AML-193 (cell line): Measurements from ENCODE around the gene ZDHHC5.
A peak's percentile ranks its signal among the peaks of the same experiment; 100 is the strongest.

Experiments
- DNase-seq, 2 experiments: peaks; one replicate each; lab custom pipeline; 2025; lab: John Stamatoyannopoulos, UW

ZDHHC5 gene

DNA sequence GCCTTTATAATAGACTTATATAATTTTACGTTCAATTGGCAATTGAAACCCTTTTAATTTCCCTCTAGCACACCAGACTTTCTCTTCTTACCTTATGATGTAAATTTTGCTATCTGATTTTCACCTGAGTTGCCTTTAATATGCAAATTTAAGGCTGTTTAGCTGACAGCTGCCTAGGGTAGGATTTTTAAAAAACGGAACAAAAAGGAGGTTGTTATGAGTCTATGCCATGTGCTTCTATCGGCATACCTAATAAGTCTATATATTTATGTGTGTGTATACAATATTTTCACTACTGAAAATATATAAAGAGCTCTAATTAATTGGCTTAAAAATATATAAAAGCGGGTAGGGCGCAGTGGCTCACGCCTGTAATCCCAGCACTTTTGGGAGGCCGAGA, 61.6 kb downstream of the ZDHHC5 start:
- no peak for DNase-seq

DNA sequence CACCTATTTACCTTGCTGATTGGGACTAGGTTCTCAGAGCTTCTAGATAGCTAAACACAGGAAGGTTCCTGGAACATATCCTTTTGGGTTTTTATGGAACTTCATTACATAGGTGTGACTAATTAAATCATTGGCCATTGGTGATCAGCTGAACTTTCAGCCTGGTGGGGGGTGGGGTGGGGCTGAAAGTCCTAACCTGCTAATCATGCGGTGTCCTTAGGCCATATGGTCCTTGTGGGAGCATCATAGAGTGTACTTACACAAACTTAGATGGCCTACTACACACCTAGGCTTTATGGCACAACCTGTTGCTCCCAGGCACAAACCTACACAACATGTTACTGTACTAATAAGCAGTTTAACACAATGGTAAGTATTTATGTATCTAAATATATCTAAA, 64.7 kb downstream of the ZDHHC5 start:
- DNase-seq, result no peak

DNA sequence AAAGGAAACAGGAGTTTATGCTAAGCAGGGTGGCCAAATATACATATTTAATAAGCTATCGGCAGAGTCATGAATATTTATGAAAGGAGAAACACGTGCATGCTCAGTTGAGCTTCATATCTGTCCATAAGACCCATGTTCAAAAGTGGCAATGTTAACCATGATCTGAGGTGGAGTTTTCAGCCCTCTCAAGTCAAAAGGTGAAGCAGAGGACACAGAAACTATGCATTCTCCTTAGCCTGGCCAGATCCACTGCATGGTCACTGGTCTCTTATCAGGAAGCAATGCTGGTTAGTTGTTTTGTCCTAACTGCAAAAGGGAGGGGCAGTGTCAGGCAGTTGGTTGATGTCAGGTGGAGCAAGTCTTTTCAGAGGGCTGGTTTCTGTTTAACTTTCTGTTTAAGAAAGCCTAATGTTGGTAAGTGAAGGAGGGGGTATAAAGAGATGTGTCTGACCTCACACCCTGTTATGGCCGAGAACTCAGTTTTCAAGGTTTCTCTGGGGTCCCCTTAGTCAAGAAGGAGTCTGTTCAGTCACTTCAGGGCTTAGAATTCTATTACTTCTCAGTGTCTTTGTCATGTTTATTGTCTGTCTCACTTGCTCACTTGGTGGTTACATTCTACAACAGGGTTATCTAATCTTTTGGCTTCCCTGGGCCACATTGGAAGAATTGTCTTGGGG, 67.8 kb downstream of the ZDHHC5 start:
- DNase-seq, result no peak

DNA sequence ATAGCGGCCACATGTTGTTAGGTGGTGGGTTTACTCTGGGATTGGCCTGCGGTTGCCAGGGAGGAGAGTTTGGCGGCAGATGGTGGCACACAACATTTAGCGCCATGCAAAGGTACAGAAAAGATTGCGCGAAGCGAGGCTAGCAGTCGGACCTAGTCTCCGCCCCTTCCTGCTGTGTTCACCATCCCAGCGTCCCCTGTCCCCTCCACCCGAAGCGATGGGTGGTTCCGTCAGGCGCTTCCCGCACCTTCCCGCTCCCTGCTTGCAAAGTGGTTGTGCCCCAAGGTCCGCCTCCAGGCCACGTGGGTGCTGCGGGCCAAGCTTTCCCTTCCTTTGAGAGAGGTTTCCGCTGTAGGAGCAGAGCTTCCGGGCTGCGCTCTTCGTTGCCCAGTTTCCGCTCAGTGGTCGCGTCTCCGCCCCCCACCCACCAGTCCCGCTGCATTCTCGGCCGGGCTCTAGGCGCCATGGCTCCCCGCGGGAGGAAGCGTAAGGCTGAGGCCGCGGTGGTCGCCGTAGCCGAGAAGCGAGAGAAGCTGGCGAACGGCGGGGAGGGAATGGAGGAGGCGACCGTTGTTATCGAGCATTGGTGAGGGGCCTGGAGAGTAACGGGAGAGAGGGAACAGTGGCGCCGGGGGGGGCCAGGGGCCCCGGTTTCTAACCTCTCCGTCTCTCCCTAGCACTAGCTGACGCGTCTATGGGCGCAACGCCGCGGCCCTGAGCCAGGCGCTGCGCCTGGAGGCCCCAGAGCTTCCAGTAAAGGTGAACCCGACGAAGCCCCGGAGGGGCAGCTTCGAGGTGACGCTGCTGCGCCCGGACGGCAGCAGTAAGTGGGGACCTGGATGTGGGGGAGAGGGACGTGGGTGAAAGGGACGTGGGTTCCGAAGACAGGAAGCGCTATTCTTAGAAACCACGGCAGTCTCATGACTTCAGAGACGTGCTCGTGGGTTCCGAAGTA, 73.5 kb downstream of the ZDHHC5 start, which contains the start of gene SELENOH:
Gene SELENOH, plus strand, starts transcription at position 360 of the 955 bp plus-strand sequence. Its CDS starts 105 bp downstream, at position 465.
- DNase-seq, result peak; percentile 91 to 93

DNA sequence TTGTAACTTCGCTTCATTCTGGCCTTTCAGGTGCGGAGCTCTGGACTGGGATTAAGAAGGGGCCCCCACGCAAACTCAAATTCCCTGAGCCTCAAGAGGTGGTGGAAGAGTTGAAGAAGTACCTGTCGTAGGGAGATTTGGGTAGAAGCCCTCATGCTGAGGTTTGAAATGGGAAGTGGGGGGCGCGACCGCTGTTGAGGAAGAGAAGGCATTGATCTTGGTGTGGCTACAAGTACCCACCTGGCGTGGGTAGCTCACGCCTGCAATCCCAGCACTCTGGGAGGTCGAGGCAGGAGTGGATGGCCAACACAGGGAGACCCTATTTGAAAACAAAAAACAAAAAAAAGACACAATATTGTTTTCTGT, 74.2 kb downstream of the ZDHHC5 start:
- no peak for DNase-seq

DNA sequence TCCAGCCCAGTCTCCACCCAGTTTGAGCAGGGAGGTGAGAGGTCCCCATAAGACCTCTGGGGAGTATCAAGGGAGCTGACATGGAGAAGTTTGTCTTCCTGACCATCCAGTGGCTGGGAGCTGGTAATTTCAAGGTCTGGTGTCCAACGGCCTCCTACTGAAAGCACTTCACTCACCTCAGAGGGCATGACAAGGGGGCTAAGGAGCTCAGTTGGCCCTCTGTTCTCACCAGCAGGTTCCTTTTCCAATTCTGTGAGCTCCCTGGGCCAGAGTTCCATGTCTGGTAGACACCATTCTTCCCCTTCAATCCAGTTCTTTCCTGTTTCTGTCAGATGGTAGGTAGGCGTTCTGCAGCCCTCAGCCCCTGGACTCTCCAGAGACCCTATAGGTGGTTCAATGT, 76.4 kb downstream of the ZDHHC5 start:
- DNase-seq, result no peak

DNA sequence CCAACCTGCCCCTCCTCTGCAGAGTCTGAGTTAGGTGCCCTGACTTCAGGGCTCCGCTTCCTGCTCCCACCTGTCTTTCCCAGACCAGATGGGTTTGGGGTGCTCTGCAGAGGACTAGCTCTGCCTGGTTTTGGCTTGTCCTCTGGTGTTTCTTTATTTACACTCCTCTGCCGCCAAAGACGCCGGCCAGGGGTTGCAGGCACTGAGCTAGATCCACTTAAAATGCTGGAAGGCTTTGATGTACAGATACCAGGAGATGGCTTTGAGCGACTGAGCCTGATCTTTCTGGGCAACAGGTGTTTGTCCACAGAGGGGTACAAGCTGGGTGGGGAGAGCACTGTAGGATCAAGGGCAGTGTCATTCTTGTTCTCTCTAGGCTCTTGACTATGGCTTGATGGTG, 77.3 kb downstream of the ZDHHC5 start:
- no peak for DNase-seq

DNA sequence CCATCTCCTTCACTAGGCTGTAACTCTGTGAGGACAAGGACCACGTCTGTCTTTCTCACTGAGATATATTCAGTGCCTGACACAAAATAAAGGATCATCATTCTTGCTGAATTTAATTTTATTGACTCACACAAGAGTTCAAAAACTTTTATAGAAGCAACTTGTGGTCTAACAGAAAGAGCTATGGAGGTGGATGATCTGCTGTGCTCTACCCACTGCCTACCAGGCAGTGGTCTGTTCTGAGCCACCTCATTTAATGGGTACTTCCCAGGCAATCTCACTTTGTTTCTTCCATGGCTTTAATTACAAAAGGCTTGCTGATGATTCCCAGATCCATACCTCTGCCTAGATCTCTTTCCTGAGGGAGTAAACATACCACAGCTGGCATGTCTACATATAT, 79.0 kb downstream of the ZDHHC5 start:
- no peak for DNase-seq
